ENCODE data around the gene MLLT3.

DNA sequence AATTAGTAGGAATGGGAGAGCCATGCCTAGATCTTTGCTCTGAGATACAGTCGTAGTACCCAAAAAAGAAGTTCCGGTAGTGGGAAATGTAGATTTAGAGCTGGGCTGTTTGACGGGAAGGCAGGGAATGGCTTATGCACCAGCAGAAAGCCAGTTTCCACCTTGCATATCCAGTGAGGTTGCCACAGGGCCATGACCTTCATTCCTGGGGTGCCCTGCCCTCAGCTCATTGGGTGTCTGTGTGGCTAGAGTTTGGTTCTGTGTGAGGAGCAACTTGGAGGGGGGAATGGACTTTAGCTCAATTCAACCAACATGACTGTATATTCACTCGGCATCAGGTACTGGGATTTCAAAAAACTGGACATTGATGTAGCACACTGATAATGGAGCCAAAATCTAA is 300.1 kb downstream of the MLLT3 start:
- TF ChIP-seq POLR2A (IDR thresholded peaks at IDR 0.05) = no peak
- TF ChIP-seq, protein P1, sequence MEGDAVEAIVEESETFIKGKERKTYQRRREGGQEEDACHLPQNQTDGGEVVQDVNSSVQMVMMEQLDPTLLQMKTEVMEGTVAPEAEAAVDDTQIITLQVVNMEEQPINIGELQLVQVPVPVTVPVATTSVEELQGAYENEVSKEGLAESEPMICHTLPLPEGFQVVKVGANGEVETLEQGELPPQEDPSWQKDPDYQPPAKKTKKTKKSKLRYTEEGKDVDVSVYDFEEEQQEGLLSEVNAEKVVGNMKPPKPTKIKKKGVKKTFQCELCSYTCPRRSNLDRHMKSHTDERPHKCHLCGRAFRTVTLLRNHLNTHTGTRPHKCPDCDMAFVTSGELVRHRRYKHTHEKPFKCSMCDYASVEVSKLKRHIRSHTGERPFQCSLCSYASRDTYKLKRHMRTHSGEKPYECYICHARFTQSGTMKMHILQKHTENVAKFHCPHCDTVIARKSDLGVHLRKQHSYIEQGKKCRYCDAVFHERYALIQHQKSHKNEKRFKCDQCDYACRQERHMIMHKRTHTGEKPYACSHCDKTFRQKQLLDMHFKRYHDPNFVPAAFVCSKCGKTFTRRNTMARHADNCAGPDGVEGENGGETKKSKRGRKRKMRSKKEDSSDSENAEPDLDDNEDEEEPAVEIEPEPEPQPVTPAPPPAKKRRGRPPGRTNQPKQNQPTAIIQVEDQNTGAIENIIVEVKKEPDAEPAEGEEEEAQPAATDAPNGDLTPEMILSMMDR (IDR thresholded peaks at IDR 0.05) = no peak
